Measurements from ENCODE around the gene NKD2.

NKD2 gene

GRCh38 chr5:1074816-1075554 lies 66.4 kb downstream of the NKD2 start:
- no peak for TF ChIP-seq CTCF (IDR thresholded peaks at IDR 0.05; ENCODE audit: insufficient read depth, low read depth, low read length, missing control alignments)
- no peak overlapping the region for H3K4me3 ChIP-seq (ENCODE audit: low read depth, low read length)
- DNase-seq (ENCODE audit: low read depth): no peak

- no peak overlapping the region for H3K4me3 ChIP-seq (ENCODE audit: low read depth, low read length)
- DNase-seq (ENCODE audit: low read depth): no peak
- no peak for TF ChIP-seq CTCF (IDR thresholded peaks at IDR 0.05; ENCODE audit: insufficient read depth, low read depth, low read length, missing control alignments)
Measured at GRCh38 chr5:1075555-1075881, 66.9 kb downstream of the NKD2 start.

DNA sequence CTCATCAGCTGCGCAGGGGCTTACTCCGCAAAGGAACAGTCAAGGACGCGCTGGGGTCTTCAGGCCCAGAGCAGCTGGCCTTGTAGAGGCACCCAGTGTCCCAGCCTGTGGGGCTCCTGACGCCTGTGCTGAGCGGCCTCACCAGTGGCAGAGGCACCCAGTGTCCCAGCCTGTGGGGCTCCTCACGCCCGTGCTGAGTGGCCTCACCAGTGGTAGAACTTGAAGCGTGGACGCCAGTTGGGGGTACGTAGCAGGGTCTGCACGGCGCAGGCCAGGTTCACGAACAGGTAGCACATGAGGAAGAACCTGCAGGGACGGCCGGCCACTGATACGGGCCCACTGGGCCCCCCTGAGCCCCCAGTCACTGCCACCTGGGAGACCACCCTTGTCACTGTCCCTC lies 67.3 kb downstream of the NKD2 start:
- no peak for DNase-seq (ENCODE audit: low read depth)
- TF ChIP-seq CTCF (IDR thresholded peaks at IDR 0.05; ENCODE audit: insufficient read depth, low read depth, low read length, missing control alignments): no peak
- no peak overlapping the region for H3K4me3 ChIP-seq (ENCODE audit: low read depth, low read length)

DNA sequence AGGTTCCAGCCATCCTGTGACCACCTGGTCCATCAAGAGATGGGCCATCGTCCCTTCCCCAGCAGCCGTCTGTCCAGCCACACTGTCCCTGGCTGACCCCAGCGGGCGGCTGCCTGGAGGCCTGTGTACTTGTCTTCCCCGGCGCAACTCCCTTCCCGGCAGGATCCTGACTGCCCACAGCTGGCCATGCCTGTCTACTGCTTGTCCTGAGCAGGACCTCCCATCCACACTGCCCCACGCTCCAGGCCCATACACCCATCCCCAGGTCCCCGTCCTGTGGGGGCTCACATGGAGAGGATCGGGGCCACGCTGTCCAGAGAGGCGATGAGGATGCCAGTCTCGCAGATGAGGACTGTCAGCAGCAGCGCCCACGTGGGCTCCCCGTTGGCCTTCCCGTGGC lies 67.8 kb downstream of the NKD2 start:
- no peak for DNase-seq (ENCODE audit: low read depth)
- no peak overlapping the region for H3K4me3 ChIP-seq (ENCODE audit: low read depth, low read length)
- no peak for TF ChIP-seq CTCF (IDR thresholded peaks at IDR 0.05; ENCODE audit: insufficient read depth, low read depth, low read length, missing control alignments)

DNA sequence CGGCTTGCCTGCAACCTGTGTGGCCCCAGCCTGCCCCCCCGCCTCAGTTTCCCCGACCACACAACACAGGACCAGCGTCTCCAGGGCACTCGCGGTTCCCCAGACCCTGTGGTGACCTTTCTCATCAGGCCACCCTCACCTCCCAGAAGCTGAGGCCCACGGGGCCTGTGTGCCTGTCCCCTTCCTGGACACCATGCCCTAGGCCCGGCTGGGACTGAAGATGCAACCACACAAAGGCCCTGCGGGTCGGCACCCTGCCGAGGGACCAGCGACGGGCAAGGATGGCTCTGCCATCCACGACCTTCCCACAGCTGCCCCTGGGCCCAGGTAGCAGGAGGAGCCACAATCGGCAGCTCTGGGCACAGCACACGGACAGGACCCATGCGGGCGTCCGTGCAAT lies 68.4 kb downstream of the NKD2 start:
- no peak for TF ChIP-seq CTCF (IDR thresholded peaks at IDR 0.05; ENCODE audit: insufficient read depth, low read depth, low read length, missing control alignments)
- no peak overlapping the region for H3K4me3 ChIP-seq (ENCODE audit: low read depth, low read length)
- no peak for DNase-seq (ENCODE audit: low read depth)

DNA sequence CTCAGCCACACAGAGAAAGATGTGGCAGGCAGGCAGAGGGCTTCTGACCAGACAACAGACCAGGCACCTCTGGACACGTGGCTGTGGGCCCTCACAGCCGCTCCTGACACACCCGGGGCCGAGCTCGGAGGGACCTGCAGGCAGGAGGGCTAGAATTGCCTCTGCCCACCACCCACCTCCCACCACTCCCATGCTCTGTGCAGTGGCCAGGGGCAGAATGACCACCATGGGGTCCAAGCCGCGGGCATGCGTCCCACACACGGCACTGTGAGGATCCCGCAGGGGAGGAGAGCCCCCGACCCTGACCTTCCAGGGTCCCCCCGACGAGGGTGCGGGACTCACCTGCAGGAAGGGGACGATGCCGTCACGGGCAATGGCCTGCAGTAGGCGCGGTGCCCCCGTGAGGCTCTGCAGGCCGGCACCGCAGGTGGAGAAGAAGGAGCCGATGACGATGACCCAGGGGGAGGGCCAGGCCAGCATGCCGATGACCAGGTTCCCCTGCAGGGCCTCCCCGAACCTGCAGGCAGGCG lies 69.0 kb downstream of the NKD2 start:
- H3K4me3 ChIP-seq (ENCODE audit: low read depth, low read length): no peak overlapping the region
- DNase-seq (ENCODE audit: low read depth): no peak
- no peak for TF ChIP-seq CTCF (IDR thresholded peaks at IDR 0.05; ENCODE audit: insufficient read depth, low read depth, low read length, missing control alignments)

GRCh38 chr5:1078206-1078605 lies 69.6 kb downstream of the NKD2 start:
- DNase-seq (ENCODE audit: low read depth): no peak
- no peak overlapping the region for H3K4me3 ChIP-seq (ENCODE audit: low read depth, low read length)
- TF ChIP-seq CTCF (IDR thresholded peaks at IDR 0.05; ENCODE audit: insufficient read depth, low read depth, low read length, missing control alignments): no peak

Measured in GM12865 (cell line).